Stimulated activated naive B cell treated with anti-CD40 and anti-IgM and Interleukin-4, amounts not matched to agents 10 μg/mL and 1 μg/mL and 100 μg/mL, for 72 hours (primary cell): ENCODE results near the gene KCTD16.

ENCODE experiments used
- ATAC-seq, 2 donors: fragments of 150-1000 bp; cut with Tn5 transposase; replicated peaks; 2 replicates each; pipeline ENCODE4 v1.10.0; 2021; ENCODE audit warnings: moderate library complexity in 1 of 2
- DNase-seq: peaks from one replicate; pipeline ENCODE4 v3.0.0; 2021
- H3K27ac Mint-ChIP-seq: one replicate; pipeline ENCODE4 v1.8.0; 2022; ENCODE audit warnings: mild to moderate bottlenecking, mixed read lengths
- H3K27me3 Mint-ChIP-seq, 2 donors: one replicate each; pipeline ENCODE4 v1.8.0; 2022; ENCODE audit warnings: mixed read lengths in 2 of 2
- H3K36me3 Mint-ChIP-seq, 2 donors: one replicate each; pipeline ENCODE4 v1.8.0; 2022; ENCODE audit warnings: mixed read lengths in 2 of 2, mild to moderate bottlenecking in 1 of 2
- H3K4me1 Mint-ChIP-seq, 2 donors: one replicate each; pipeline ENCODE4 v1.8.0; 2022; ENCODE audit warnings: mixed read lengths in 2 of 2, mild to moderate bottlenecking in 1 of 2
- H3K4me3 Mint-ChIP-seq, 2 donors: one replicate each; pipeline ENCODE4 v1.8.0; 2022; ENCODE audit warnings: mild to moderate bottlenecking in 2 of 2, mixed read lengths in 2 of 2, moderate library complexity in 1 of 2
- H3K9me3 Mint-ChIP-seq, 2 donors: one replicate each; pipeline ENCODE4 v1.8.0; 2022; ENCODE audit warnings: mixed read lengths in 2 of 2, mild to moderate bottlenecking in 1 of 2

The KCTD16 gene

GRCh38 chr5:144265643-144266247 is 95.1 kb downstream of the KCTD16 start:
- Mint-ChIP-seq H3K36me3 (no peaks in the 10 kb centered on the region), H3K4me1 (no peaks in the 10 kb centered on the region), H3K4me3 (no peak overlapping the region), H3K27me3 (peaks cover 6 to 10% of the 10 kb centered on the region in 2 donors), H3K27ac (no peak overlapping the region), H3K9me3 (peaks cover 6 to 12% of the 10 kb centered on the region in 2 donors)
- ATAC-seq, result no peak
- no peak for DNase-seq

GRCh38 chr5:144267961-144268513 is 97.4 kb downstream of the KCTD16 start:
- Mint-ChIP-seq H3K27ac (no peak overlapping the region), H3K36me3 (no peaks in the 10 kb centered on the region), H3K9me3 (peaks cover 8 to 12% of the 10 kb centered on the region in 2 donors), H3K4me3 (no peak overlapping the region), H3K4me1 (no peaks in the 10 kb centered on the region), H3K27me3 (peaks cover 6 to 10% of the 10 kb centered on the region in 2 donors)
- DNase-seq (no peak), ATAC-seq (no peak)

DNA sequence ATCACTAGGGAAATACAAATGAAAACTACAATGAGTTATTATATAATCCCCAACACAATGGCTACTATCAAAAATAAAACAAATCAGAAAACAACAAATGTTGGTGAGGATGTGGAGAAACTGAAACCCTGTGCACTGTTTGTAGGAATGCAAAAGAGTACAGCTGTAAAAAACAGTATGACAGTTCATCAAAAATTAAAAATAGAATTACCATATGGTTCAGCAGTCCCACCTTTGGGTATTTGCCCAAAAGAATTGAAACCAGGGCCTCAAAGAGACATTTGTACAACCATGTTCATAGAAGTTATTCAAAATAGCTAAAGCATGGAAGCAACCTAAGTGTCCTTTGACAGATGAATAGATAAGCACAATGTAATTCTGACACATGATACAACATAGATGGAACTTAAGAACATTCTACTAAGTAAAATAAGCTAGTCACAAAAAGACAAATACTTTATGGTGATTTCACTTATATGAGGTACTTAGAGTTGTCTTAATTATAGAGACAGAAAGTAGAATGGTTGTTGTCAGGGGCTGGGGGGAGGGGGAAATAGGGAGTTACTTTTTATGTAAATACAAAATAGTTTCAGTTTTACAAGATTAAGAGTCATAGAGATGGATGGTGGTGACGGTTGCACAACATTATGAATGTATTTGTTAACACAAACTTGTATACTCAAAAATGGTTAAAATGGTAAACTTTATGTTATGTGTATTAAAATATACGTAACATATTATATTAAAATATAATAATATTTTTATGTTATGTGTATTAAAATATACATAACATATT is 102.8 kb downstream of the KCTD16 start:
- no peaks in the 10 kb centered on the region for H3K4me1 Mint-ChIP-seq
- peaks cover 9 to 11% of the 10 kb centered on the region in 2 donors for H3K9me3 Mint-ChIP-seq
- H3K27me3 Mint-ChIP-seq, result peaks cover 5 to 6% of the 10 kb centered on the region in 2 donors
- no peak overlapping the region for H3K27ac Mint-ChIP-seq
- no peak overlapping the region for H3K4me3 Mint-ChIP-seq
- no peak for ATAC-seq
- no peaks in the 10 kb centered on the region for H3K36me3 Mint-ChIP-seq
- DNase-seq, result no peak

DNA sequence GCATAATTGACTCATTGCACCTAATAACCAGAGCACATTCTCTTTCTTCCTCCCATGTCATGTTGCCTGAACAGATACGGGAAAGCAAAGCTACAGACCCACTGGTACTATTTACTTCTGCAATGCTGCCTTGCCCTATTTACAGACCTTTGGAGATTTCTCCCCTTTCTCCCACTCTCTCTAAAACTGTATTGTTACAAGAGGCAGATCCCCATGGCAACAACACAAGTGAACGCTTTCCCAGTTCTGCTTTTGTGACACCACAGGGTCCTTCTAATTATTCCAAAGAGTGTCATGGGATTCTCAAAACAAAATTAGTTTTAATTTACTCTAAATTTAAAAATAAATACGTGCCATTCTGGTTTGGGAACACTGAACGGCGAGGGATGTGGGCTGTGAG is 104.7 kb downstream of the KCTD16 start:
- H3K27ac Mint-ChIP-seq, result no peak overlapping the region
- H3K4me1 Mint-ChIP-seq, result no peaks in the 10 kb centered on the region
- no peak for DNase-seq
- H3K36me3 Mint-ChIP-seq, result no peaks in the 10 kb centered on the region
- no peak overlapping the region for H3K4me3 Mint-ChIP-seq
- peaks cover 0 to 5% of the 10 kb centered on the region in 2 donors for H3K9me3 Mint-ChIP-seq
- peaks cover 0 to 5% of the 10 kb centered on the region in 2 donors for H3K27me3 Mint-ChIP-seq
- no peak for ATAC-seq

DNA sequence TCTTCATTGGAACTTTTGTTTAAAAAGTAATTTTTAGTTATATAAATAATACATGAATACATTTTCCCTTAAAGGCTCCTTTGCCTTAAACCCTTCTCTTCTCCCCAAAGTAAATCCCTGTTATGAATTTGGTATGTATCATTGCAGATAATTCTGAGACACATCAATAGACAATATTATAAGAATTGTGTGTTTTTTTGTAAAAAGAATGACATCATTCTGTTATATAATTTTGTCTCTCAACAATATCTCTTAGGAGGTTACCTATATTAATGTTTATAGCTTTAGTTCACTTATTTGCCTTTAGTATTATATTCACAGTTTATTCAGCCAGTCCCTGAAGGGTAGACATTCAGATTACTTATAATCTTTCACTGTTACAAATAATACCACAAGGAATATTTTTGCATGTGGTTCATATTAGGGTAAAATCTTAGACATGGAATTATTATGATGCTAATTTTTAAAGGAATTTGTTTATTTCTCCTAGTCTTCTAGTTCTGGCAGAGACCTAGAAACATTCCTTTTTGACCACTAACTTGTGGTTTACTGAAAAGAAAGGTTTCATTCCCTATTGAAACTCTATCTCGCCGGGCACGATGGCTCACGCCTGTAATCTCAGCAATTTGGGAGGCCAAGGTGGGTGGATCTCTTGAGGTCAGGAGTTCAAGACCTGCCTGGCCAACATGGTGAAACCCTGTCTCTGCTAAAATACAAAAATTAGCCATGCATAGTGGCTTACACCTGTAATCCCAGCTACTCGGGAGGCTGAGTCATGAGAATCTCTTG is 105.6 kb downstream of the KCTD16 start:
- H3K27me3 Mint-ChIP-seq, result peaks cover 0 to 7% of the 10 kb centered on the region in 2 donors
- H3K4me3 Mint-ChIP-seq, result no peak overlapping the region
- no peak overlapping the region for H3K27ac Mint-ChIP-seq
- no peak for ATAC-seq
- no peaks in the 10 kb centered on the region for H3K36me3 Mint-ChIP-seq
- peaks cover 0 to 6% of the 10 kb centered on the region in 2 donors for H3K9me3 Mint-ChIP-seq
- H3K4me1 Mint-ChIP-seq, result no peaks in the 10 kb centered on the region
- no peak for DNase-seq

GRCh38 chr5:144281784-144282183 is 111.1 kb downstream of the KCTD16 start:
- no peak overlapping the region for H3K4me3 Mint-ChIP-seq
- no peak for ATAC-seq

GRCh38 chr5:144284036-144284435 is 113.4 kb downstream of the KCTD16 start:
- Mint-ChIP-seq H3K27ac (no peak overlapping the region), H3K4me3 (no peak overlapping the region), H3K36me3 (no peaks in the 10 kb centered on the region), H3K9me3 (peaks cover 0 to 1% of the 10 kb centered on the region in 2 donors), H3K27me3 (peaks cover 0 to 9% of the 10 kb centered on the region in 2 donors), H3K4me1 (no peaks in the 10 kb centered on the region)
- DNase-seq (no peak), ATAC-seq (no peak)

More at GRCh38 chr5:144281784-144282183, 111.1 kb downstream of the KCTD16 start:
- Mint-ChIP-seq H3K9me3 (peaks cover 0 to 1% of the 10 kb centered on the region in 2 donors), H3K4me1 (no peaks in the 10 kb centered on the region), H3K27ac (no peak overlapping the region), H3K36me3 (no peaks in the 10 kb centered on the region), H3K27me3 (peaks cover 0 to 9% of the 10 kb centered on the region in 2 donors)
- DNase-seq, result no peak

GRCh38 chr5:144284931-144285502 is 114.3 kb downstream of the KCTD16 start:
- Mint-ChIP-seq H3K4me1 (no peaks in the 10 kb centered on the region), H3K27me3 (peaks cover 0 to 9% of the 10 kb centered on the region in 2 donors), H3K27ac (no peak overlapping the region), H3K4me3 (no peak overlapping the region), H3K9me3 (peaks cover 0 to 1% of the 10 kb centered on the region in 2 donors), H3K36me3 (no peaks in the 10 kb centered on the region)
- no peak for DNase-seq
- no peak for ATAC-seq

GRCh38 chr5:144289277-144289676 is 118.6 kb downstream of the KCTD16 start:
- Mint-ChIP-seq H3K36me3 (no peaks in the 10 kb centered on the region), H3K27ac (no peak overlapping the region), H3K4me1 (no peaks in the 10 kb centered on the region), H3K27me3 (peaks cover 0 to 4% of the 10 kb centered on the region in 2 donors), H3K4me3 (no peak overlapping the region), H3K9me3 (no peaks in the 10 kb centered on the region)
- DNase-seq (no peak), ATAC-seq (no peak)

- H3K4me1 Mint-ChIP-seq, result no peaks in the 10 kb centered on the region
- H3K36me3 Mint-ChIP-seq, result no peaks in the 10 kb centered on the region
- no peak overlapping the region for H3K27ac Mint-ChIP-seq
- no peak for ATAC-seq
- H3K9me3 Mint-ChIP-seq, result no peaks in the 10 kb centered on the region
- peaks cover 0 to 4% of the 10 kb centered on the region in 2 donors for H3K27me3 Mint-ChIP-seq
- no peak overlapping the region for H3K4me3 Mint-ChIP-seq
- no peak for DNase-seq
Measured at GRCh38 chr5:144292029-144292428, 121.4 kb downstream of the KCTD16 start.

- H3K4me3 Mint-ChIP-seq, result no peak overlapping the region
- no peaks in the 10 kb centered on the region for H3K4me1 Mint-ChIP-seq
- DNase-seq (no peak), ATAC-seq (no peak)
- H3K9me3 Mint-ChIP-seq, result no peaks in the 10 kb centered on the region
- no peak overlapping the region for H3K27ac Mint-ChIP-seq
- no peaks in the 10 kb centered on the region for H3K36me3 Mint-ChIP-seq
- peaks cover 0 to 4% of the 10 kb centered on the region in 2 donors for H3K27me3 Mint-ChIP-seq
Measured at GRCh38 chr5:144295284-144295683, 124.6 kb downstream of the KCTD16 start.

DNA sequence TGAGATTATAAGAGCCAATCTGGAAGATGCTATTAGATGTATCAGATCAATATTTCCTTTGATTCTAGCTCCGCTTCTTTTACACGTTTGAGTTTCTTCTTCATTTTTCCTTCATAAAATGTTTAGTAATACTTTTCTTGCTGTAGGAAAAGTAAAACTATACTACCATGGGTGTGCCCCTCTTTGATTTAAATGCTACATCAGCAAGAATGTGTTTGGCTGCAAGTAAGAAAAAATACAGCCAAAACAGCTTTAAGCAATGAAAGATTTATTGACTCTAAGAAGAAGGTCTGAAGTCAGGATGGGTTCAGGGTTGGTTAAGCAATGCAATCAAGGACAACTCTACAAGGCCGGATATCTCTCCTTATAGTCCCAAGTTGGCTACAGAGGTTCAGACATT is 126.4 kb downstream of the KCTD16 start:
- DNase-seq (no peak), ATAC-seq (no peak)
- H3K4me3 Mint-ChIP-seq, result no peak overlapping the region
- H3K36me3 Mint-ChIP-seq, result no peaks in the 10 kb centered on the region
- H3K4me1 Mint-ChIP-seq, result no peaks in the 10 kb centered on the region
- H3K9me3 Mint-ChIP-seq, result peaks cover 0 to 3% of the 10 kb centered on the region in 2 donors
- peaks cover 7 to 11% of the 10 kb centered on the region in 2 donors for H3K27me3 Mint-ChIP-seq
- no peak overlapping the region for H3K27ac Mint-ChIP-seq

DNA sequence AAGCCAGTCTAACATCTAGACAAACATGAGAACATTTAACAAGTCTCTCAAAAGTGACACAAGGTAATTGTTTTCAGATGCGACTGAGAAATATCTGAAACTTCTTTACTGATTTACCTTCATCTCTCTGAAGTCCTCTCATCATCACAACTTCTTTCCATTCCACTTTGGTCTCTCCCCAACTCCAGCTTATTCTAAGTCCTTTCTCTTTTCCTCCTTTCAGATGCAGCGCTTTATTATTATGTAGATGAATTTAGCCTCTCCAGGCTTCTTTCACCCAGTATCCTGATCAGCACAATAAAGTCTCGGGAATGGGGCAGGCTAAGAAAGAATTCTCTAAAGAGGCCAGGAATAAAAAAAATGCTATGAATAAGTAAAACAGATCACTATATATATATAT is 128.0 kb downstream of the KCTD16 start:
- Mint-ChIP-seq H3K4me3 (no peak overlapping the region), H3K27me3 (peaks cover 4 to 11% of the 10 kb centered on the region in 2 donors), H3K9me3 (peaks cover 0 to 3% of the 10 kb centered on the region in 2 donors), H3K36me3 (no peaks in the 10 kb centered on the region), H3K27ac (no peak overlapping the region), H3K4me1 (no peaks in the 10 kb centered on the region)
- DNase-seq (no peak), ATAC-seq (no peak)

DNA sequence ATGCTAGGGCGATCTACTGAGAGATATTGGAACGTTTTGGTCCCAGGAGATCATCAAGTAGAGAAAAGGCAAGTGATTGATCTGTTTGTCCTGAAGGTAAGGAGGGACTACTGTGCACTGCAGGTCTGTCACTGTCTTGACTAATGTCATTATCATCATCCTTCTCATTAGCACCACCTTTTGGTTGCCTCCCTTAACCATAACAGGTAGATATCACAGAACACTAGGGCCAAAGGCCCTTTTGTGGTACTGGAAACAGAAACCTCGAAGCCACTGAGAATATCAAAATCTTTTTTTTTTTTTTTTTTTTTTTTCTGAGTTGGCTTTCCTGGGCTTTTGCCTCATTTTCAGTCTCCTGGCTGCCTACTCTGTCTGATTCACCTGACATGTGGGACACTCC is 134.0 kb downstream of the KCTD16 start:
- H3K4me3 Mint-ChIP-seq, result no peak overlapping the region
- ATAC-seq (no peak), DNase-seq (no peak)
- peaks cover 0 to 3% of the 10 kb centered on the region in 2 donors for H3K9me3 Mint-ChIP-seq
- H3K27me3 Mint-ChIP-seq, result peaks cover 9 to 15% of the 10 kb centered on the region in 2 donors
- no peaks in the 10 kb centered on the region for H3K4me1 Mint-ChIP-seq
- H3K27ac Mint-ChIP-seq, result no peak overlapping the region
- H3K36me3 Mint-ChIP-seq, result no peaks in the 10 kb centered on the region
